Panc1 (cell line): Measurements from ENCODE around the gene CALU. TPM values are rescaled to one million over a fixed set of nuclear protein-coding genes. Genes with fewer than 3 reads are reported as not detected.

Experiments used
- ATAC-seq: fragments of 200-7000 bp; cut with Tn5 transposase; 2 replicates; pipeline ENCODE4 v1.9.1; 2020; ENCODE audit warnings: mild to moderate bottlenecking, moderate library complexity
- BruUV-seq: library from RNA; stranded (reverse); fragments of 400-500 nt; replicated peaks from 2 replicates; lab custom pipeline; 2021; lab: Mats Ljungman, UMichigan
- CTCF ChIA-PET: fragments of 300-600 bp; sonication (Branson Sonifier 250); formaldehyde crosslinking; loops from one replicate; lab custom pipeline; 2022; ENCODE audit warnings: antibody characterized with exemption; lab: Charles Lee
- POLR2A ChIA-PET: fragments of 300-600 bp; sonication (Branson Sonifier 250); formaldehyde crosslinking; loops from one replicate; lab custom pipeline; 2022; ENCODE audit warnings: antibody characterized with exemption; lab: Charles Lee
- DNase-seq: peaks from one replicate; pipeline ENCODE4 v3.0.0-alpha.2; 2010; ENCODE audit warnings: low read depth, low spot score
- H3K27ac ChIP-seq: 2 replicates; pipeline ENCODE4 v1.5.1; 2011; ENCODE audit warnings: mild to moderate bottlenecking, low read length, inconsistent platforms
- H3K27me3 ChIP-seq: fragments of 200-500 bp; sonication (Bioruptor generic); 2 replicates; pipeline ENCODE4 v1.6.0; 2014; ENCODE audit warnings: low read length, inconsistent platforms; ENCODE audit not compliant: control insufficient read depth, insufficient read depth
- H3K36me3 ChIP-seq: fragments of 200-500 bp; sonication (Bioruptor generic); 2 replicates; pipeline ENCODE4 v1.5.1; 2014; ENCODE audit warnings: inconsistent platforms, mild to moderate bottlenecking, low read length, moderate library complexity; ENCODE audit not compliant: control insufficient read depth, insufficient read depth
- H3K4me1 ChIP-seq: 2 replicates; pipeline ENCODE4 v1.5.1; 2011; ENCODE audit warnings: inconsistent platforms, mild to moderate bottlenecking, low read length, moderate library complexity; ENCODE audit not compliant: control insufficient read depth, insufficient read depth
- H3K4me3 ChIP-seq, 2 experiments: 2 replicates each; pipeline ENCODE4 v1.5.1; 2011 to 2012; ENCODE audit warnings: low read depth in 2 of 2, low read length in 2 of 2, mild to moderate bottlenecking in 2 of 2, inconsistent platforms in 1 of 2, moderate library complexity in 1 of 2
- H3K9me3 ChIP-seq: fragments of 200-500 bp; sonication (Bioruptor generic); 2 replicates; pipeline ENCODE4 v1.5.1; 2014; ENCODE audit warnings: low read depth, mild to moderate bottlenecking, inconsistent platforms, low read length, moderate library complexity; ENCODE audit not compliant: control insufficient read depth, insufficient read depth
- POLR2AphosphoS5 ChIP-seq: IDR thresholded peaks from 2 replicates; pipeline ENCODE4 v1.6.1; 2012; ENCODE audit warnings: mild to moderate bottlenecking, low read depth, low read length, moderate library complexity
- REST ChIP-seq, 2 experiments: IDR thresholded peaks; 2 replicates each; pipeline ENCODE4 v1.6.1; 2011 to 2012; ENCODE audit warnings: low read depth in 2 of 2, control low read depth in 1 of 2, low read length in 1 of 2, mild to moderate bottlenecking in 1 of 2, moderate library complexity in 1 of 2; ENCODE audit not compliant: insufficient read depth in 1 of 2
- SIN3A ChIP-seq: IDR thresholded peaks from 2 replicates; pipeline ENCODE4 v1.6.1; 2012; ENCODE audit warnings: low read depth, mild to moderate bottlenecking, low read length, moderate library complexity, borderline replicate concordance; ENCODE audit not compliant: insufficient read depth
- TCF7L2 ChIP-seq: IDR thresholded peaks from 2 replicates; pipeline ENCODE4 v1.6.1; 2011; ENCODE audit warnings: mild to moderate bottlenecking, low read depth, low read length, inconsistent platforms
- in situ Hi-C: cut with HindIII; loops from 2 replicates; pipeline ENCODE4 v1.10.0; 2016; ENCODE audit warnings: low sequenced_read_pairs, low pct_unique_long_range_greater_than_20kb
- intact Hi-C: fragments of 100-400 bp; cut with micrococcal nuclease; formaldehyde crosslinking; loops from one replicate; pipeline ENCODE4 v1.10.0; 2022; ENCODE audit not compliant: unreplicated experiment
- total RNA-seq: library from RNA; stranded (reverse); gene quantifications from one replicate; pipeline ENCODE4 v1.2.1, GENCODE V29; 2021; ENCODE audit not compliant: unreplicated experiment
- TF ChIP-seq, protein P1 (sequence below): fragments of 450-650 bp; IDR thresholded peaks from 2 replicates; pipeline ENCODE4 v1.5.1; 2017; ENCODE audit warnings: mild to moderate bottlenecking

Gene CALU
- total RNA-seq, 1 experiment from 2014 or later: 210 TPM

- ATAC-seq: no peak
- in situ Hi-C loops: no loop called here
- Histone ChIP-seq H3K9me3 (no peaks in the 10 kb centered on the region), H3K4me1 (peaks cover 29% of the 10 kb centered on the region), H3K27ac (peak overlapping the region; percentile 90), H3K27me3 (no peaks in the 10 kb centered on the region), H3K36me3 (peaks cover 5% of the 10 kb centered on the region), H3K4me3 (peak overlapping the region; percentile 83 to 99)
- TSS peak; percentile 80 for BruUV-seq
- intact Hi-C loops: no loop called here
- TF ChIP-seq TCF7L2 (no peak), POLR2AphosphoS5 (no peak), REST (IDR thresholded peaks at IDR 0.05; ENCODE audit: insufficient read depth in 1 of 2, low read depth in 2 of 2, low read length in 1 of 2) (no peak)
- ChIA-PET CTCF (interaction anchor here (0.7 kb wide), 1 partner anchor 264 kb away, joined by 3 read pairs; no protein-coding TSS in a partner anchor), POLR2A (interaction anchor here (0.7 kb wide), 1 partner anchor 73 kb away, joined by 9 read pairs; no protein-coding TSS in a partner anchor)
- DNase-seq: no peak
These were observed 977 bp downstream of the CALU start for GRCh38 chr7:128739990-128740682.

DNA sequence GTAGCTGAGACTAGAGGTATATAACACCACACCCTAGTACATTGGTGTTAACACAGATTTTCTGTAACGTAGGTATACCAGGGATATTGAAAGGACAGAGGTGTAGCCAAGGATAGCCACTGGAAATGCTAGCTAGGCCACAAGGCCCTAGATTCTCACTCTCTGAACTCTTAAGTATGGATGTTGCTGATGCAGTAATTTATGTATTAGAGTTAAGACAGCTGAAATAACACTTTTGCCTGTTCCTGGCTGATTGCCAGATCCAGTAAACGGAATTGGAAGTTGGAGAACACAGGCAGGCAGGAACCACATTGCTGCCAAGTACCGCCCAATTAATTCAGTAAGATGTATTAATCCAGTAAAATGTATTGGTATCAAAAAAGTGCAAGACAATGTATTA lies 1.8 kb downstream of the CALU start:
- no peak for TF ChIP-seq SIN3A
- TF ChIP-seq, protein P1, sequence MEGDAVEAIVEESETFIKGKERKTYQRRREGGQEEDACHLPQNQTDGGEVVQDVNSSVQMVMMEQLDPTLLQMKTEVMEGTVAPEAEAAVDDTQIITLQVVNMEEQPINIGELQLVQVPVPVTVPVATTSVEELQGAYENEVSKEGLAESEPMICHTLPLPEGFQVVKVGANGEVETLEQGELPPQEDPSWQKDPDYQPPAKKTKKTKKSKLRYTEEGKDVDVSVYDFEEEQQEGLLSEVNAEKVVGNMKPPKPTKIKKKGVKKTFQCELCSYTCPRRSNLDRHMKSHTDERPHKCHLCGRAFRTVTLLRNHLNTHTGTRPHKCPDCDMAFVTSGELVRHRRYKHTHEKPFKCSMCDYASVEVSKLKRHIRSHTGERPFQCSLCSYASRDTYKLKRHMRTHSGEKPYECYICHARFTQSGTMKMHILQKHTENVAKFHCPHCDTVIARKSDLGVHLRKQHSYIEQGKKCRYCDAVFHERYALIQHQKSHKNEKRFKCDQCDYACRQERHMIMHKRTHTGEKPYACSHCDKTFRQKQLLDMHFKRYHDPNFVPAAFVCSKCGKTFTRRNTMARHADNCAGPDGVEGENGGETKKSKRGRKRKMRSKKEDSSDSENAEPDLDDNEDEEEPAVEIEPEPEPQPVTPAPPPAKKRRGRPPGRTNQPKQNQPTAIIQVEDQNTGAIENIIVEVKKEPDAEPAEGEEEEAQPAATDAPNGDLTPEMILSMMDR: no peak
- TF ChIP-seq POLR2AphosphoS5: no peak
- TF ChIP-seq REST (IDR thresholded peaks at IDR 0.05; ENCODE audit: insufficient read depth in 1 of 2, low read depth in 2 of 2, low read length in 1 of 2): no peak
- TF ChIP-seq TCF7L2: no peak
- ChIA-PET POLR2A (no interaction called here), CTCF (no interaction called here)
- Histone ChIP-seq H3K36me3 (peaks cover 5% of the 10 kb centered on the region), H3K27me3 (no peaks in the 10 kb centered on the region), H3K4me3 (peak overlapping the region; percentile 21 to 99), H3K9me3 (no peaks in the 10 kb centered on the region), H3K27ac (peak overlapping the region; percentile 19; the same call in 1 of the 2 replicates), H3K4me1 (peaks cover 29% of the 10 kb centered on the region)
- no TSS peak for BruUV-seq
- in situ Hi-C loops: no loop called here
- ATAC-seq (no peak), DNase-seq (no peak)
- intact Hi-C loops: no loop called here
